ENCODE measurements around the gene ZNF487.
"Not testable (repeated sequence)": the region's sequence is repeated elsewhere in the genome, so short reads cannot be mapped to it uniquely, and the experiment has no call there.

ZNF487 gene

GRCh38 chr10:43407148-43407575 lies 29.7 kb upstream of the ZNF487 start:
- DNase-seq = peak; percentile 71

- peak; percentile 95 for DNase-seq
Observed at GRCh38 chr10:43407576-43408330, 29.2 kb upstream of the ZNF487 start.

- no peak for DNase-seq
Observed at GRCh38 chr10:43408331-43408709, 28.6 kb upstream of the ZNF487 start.

- DNase-seq = peak; percentile 95
Observed at GRCh38 chr10:43408710-43409384, 28.1 kb upstream of the ZNF487 start, which contains the start of gene HNRNPF. TSS of gene HNRNPF (minus strand) at chr10:43409186. CDS start at chr10:43387884, 21,302 bp downstream.

- DNase-seq = peak; percentile 84
Observed at GRCh38 chr10:43409385-43410109, 27.4 kb upstream of the ZNF487 start.

GRCh38 chr10:43410345-43410744 lies 26.6 kb upstream of the ZNF487 start:
- no peak for DNase-seq

- no peak for DNase-seq
Observed at GRCh38 chr10:43411536-43411935, 25.4 kb upstream of the ZNF487 start.

- no peak for DNase-seq
Observed at GRCh38 chr10:43415544-43415943, 21.4 kb upstream of the ZNF487 start.

GRCh38 chr10:43417950-43418768 lies 18.8 kb upstream of the ZNF487 start:
- DNase-seq = peak; percentile 55

GRCh38 chr10:43419997-43420368 lies 16.9 kb upstream of the ZNF487 start:
- DNase-seq = no peak

GRCh38 chr10:43420369-43421200 lies 16.3 kb upstream of the ZNF487 start:
- peak; percentile 89 for DNase-seq

GRCh38 chr10:43421201-43421507 lies 15.8 kb upstream of the ZNF487 start:
- no peak for DNase-seq

- no peak for DNase-seq
Observed at GRCh38 chr10:43421519-43421918, 15.4 kb upstream of the ZNF487 start.

- not testable (repeated sequence) for DNase-seq
Observed at GRCh38 chr10:43421944-43422343, 15.0 kb upstream of the ZNF487 start.

GRCh38 chr10:43424416-43424815 lies 12.5 kb upstream of the ZNF487 start:
- DNase-seq = no peak

- not testable (repeated sequence) for DNase-seq
Observed at GRCh38 chr10:43426476-43426875, 10.4 kb upstream of the ZNF487 start.

GRCh38 chr10:43427166-43427825 lies 9.6 kb upstream of the ZNF487 start:
- DNase-seq = peak; percentile 77

GRCh38 chr10:43430926-43431663 lies 5.8 kb upstream of the ZNF487 start:
- no peak for DNase-seq

- no peak for DNase-seq
Observed at GRCh38 chr10:43437141-43437870, 395 bp downstream of the ZNF487 start.
